ENCODE results near the gene MAN2A2. TPM values are rescaled to one million over a fixed set of nuclear protein-coding genes. Genes with fewer than 3 reads are reported as not detected.

Gene MAN2A2
- total and polyA plus RNA-seq, 9 of the 15 experiments (the other 6 are each of a cell fraction or from before 2014, with no cell fraction given): 7.3 to 151 (median 43.4) TPM

DNA sequence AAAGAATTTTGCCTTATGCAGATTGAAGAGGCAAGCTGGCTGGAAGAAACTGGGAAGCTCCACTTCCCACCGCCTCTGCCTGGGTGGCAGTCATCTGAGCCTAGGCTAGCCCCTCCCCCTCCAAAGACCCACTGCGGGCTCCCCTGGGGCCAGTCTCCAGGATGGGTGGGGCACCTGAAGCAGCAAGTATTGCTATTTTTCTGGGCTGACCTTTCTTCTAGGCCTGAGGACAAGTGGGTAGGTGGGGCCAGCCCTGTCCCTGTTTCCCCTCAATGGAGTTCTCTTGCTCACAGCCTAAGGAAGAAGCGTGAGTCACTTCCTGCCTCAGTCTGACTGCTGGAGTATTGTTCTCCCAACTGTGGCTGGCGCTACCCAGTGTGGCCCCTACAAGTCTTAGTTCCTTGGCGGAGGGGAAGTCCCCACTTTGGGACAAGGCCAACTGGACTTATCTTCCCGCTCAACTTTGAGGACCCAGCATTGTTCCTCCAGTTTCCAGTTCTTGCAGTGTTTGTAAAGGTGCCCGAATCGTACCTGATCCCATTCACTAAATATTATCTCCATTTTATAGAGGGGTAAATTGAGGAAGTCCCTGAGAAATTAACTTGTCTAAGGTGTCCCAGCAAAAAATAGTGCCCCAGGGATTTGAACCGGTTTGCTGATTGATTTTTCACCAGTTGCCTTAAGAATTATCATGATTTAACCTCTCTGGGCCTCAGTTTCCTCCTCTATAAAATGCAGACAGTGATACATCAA is 33.3 kb upstream of the MAN2A2 start (continued):
- TF ChIP-seq, protein P1, sequence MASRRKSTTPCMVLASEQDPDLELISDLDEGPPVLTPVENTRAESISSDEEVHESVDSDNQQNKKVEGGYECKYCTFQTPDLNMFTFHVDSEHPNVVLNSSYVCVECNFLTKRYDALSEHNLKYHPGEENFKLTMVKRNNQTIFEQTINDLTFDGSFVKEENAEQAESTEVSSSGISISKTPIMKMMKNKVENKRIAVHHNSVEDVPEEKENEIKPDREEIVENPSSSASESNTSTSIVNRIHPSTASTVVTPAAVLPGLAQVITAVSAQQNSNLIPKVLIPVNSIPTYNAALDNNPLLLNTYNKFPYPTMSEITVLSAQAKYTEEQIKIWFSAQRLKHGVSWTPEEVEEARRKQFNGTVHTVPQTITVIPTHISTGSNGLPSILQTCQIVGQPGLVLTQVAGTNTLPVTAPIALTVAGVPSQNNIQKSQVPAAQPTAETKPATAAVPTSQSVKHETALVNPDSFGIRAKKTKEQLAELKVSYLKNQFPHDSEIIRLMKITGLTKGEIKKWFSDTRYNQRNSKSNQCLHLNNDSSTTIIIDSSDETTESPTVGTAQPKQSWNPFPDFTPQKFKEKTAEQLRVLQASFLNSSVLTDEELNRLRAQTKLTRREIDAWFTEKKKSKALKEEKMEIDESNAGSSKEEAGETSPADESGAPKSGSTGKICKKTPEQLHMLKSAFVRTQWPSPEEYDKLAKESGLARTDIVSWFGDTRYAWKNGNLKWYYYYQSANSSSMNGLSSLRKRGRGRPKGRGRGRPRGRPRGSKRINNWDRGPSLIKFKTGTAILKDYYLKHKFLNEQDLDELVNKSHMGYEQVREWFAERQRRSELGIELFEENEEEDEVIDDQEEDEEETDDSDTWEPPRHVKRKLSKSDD (conservative IDR thresholded peaks at IDR 0.05; ENCODE audit: low read length): no peak
- TF ChIP-seq DPF2 (IDR thresholded peaks at IDR 0.05) (peak; percentile 85), SOX6 (IDR thresholded peaks at IDR 0.05) (peak; percentile 90), ZNF324 (CRISPR knock-in tag; IDR thresholded peaks at IDR 0.05) (no peak), SIX5 (IDR thresholded peaks at IDR 0.05; ENCODE audit: borderline replicate concordance in 1 of 2, insufficient read depth in 1 of 2, low read depth in 1 of 2, low read length in 2 of 2) (no peak), GATA2 (CRISPR knock-in tag; IDR thresholded peaks at IDR 0.05) (no peak), TSHZ1 (CRISPR knock-in tag; IDR thresholded peaks at IDR 0.05) (no peak), ZFX (CRISPR knock-in tag; IDR thresholded peaks at IDR 0.05) (0 out of 2 replicates have a peak, but pooled peaks have one; percentile 2), RAD51 (IDR thresholded peaks at IDR 0.05; ENCODE audit: borderline replicate concordance, low read depth) (no peak)
